HEK293 (cell line): ENCODE results near the gene ARHGAP24.

Experiments used
- CTCF ChIA-PET: fragments of 350-600 bp; formaldehyde crosslinking; extraction: SDS; loops from one replicate; lab custom pipeline; 2021; ENCODE audit warnings: antibody characterized with exemption; lab: Yijun Ruan, JAX
- POLR2A ChIA-PET: fragments of 300-600 bp; formaldehyde crosslinking; extraction: SDS; loops from one replicate; lab custom pipeline; 2020; ENCODE audit warnings: antibody characterized with exemption, inconsistent platforms; lab: Yijun Ruan, JAX
- H3K27ac ChIP-seq: fragments of 200-500 bp; sonication (Bioruptor generic); 2 replicates; pipeline ENCODE4 v1.5.1; 2014; ENCODE audit warnings: low read depth, low read length, control low read depth, inconsistent platforms; ENCODE audit errors: extremely low read depth
- H3K36me3 ChIP-seq, 2 experiments: fragments of 200-500 bp in 1 of 2; sonication (Bioruptor generic) in 1 of 2; 1 replicate in 1 of 2; 2 replicates in 1 of 2; pipeline ENCODE4 v1.5.1; 2014 to 2017; ENCODE audit warnings: inconsistent platforms in 2 of 2, low read length in 2 of 2; ENCODE audit not compliant: control insufficient read depth in 2 of 2, insufficient read depth in 1 of 2
- H3K4me1 ChIP-seq: fragments of 200-500 bp; sonication (Bioruptor generic); 2 replicates; pipeline ENCODE4 v1.5.1; 2014; ENCODE audit warnings: mild to moderate bottlenecking, low read length, inconsistent platforms; ENCODE audit not compliant: control insufficient read depth, insufficient read depth
- H3K4me3 ChIP-seq: 2 replicates; pipeline ENCODE4 v1.5.1; 2011; ENCODE audit warnings: low read depth, mild to moderate bottlenecking, control low read depth, low read length, moderate library complexity
- H3K9me3 ChIP-seq: fragments of 200-500 bp; sonication (Bioruptor generic); 2 replicates; pipeline ENCODE4 v1.5.1; 2014; ENCODE audit warnings: low read depth, low read length, inconsistent platforms; ENCODE audit not compliant: control insufficient read depth, insufficient read depth
- AEBP2 ChIP-seq: fragments of 450-650 bp; formaldehyde crosslinking; IDR thresholded peaks from 2 replicates; pipeline ENCODE4 v1.5.1; 2016; ENCODE audit warnings: missing biosample characterization, missing genetic modification characterization, borderline replicate concordance
- PRDM10 ChIP-seq: fragments of 450-650 bp; formaldehyde crosslinking; IDR thresholded peaks from 2 replicates; pipeline ENCODE4 v1.5.1; 2016; ENCODE audit warnings: missing biosample characterization, missing genetic modification characterization
- ZBTB20 ChIP-seq: fragments of 450-650 bp; formaldehyde crosslinking; IDR thresholded peaks from 2 replicates; pipeline ENCODE4 v1.5.1; 2016; ENCODE audit warnings: missing biosample characterization, missing genetic modification characterization
- ZBTB6 ChIP-seq: fragments of 450-650 bp; formaldehyde crosslinking; IDR thresholded peaks from 2 replicates; pipeline ENCODE4 v1.5.1; 2017; ENCODE audit warnings: missing biosample characterization, missing genetic modification characterization
- ZNF366 ChIP-seq: fragments of 450-650 bp; formaldehyde crosslinking; conservative IDR thresholded peaks from 2 replicates; pipeline ENCODE4 v1.5.1; 2016; ENCODE audit warnings: missing biosample characterization, missing genetic modification characterization
- ZNF555 ChIP-seq: fragments of 450-650 bp; formaldehyde crosslinking; conservative IDR thresholded peaks from 2 replicates; pipeline ENCODE4 v1.5.1; 2017; ENCODE audit warnings: missing biosample characterization, mild to moderate bottlenecking, missing genetic modification characterization, inconsistent platforms
- ZNF626 ChIP-seq: fragments of 450-650 bp; sonication (Bioruptor Pico); formaldehyde crosslinking; IDR thresholded peaks from 2 replicates; pipeline ENCODE4 v1.5.1; 2018; ENCODE audit warnings: missing biosample characterization, missing genetic modification characterization, inconsistent platforms
- ZNF677 ChIP-seq: fragments of 450-650 bp; IDR thresholded peaks from 2 replicates; pipeline ENCODE4 v1.5.0; 2018; ENCODE audit warnings: missing biosample characterization, mild to moderate bottlenecking, missing genetic modification characterization, moderate library complexity
- ZNF776 ChIP-seq: fragments of 450-650 bp; formaldehyde crosslinking; IDR thresholded peaks from 2 replicates; pipeline ENCODE4 v1.5.0; 2017; ENCODE audit warnings: missing biosample characterization, missing genetic modification characterization, borderline replicate concordance
- TF ChIP-seq, protein P1 (sequence below): fragments of 450-650 bp; formaldehyde crosslinking; IDR thresholded peaks from 2 replicates; pipeline ENCODE4 v1.5.1; 2016; ENCODE audit warnings: missing biosample characterization, missing genetic modification characterization
- TF ChIP-seq, protein P2 (sequence below): fragments of 450-650 bp; formaldehyde crosslinking; IDR thresholded peaks from 2 replicates; pipeline ENCODE4 v1.5.1; 2016; ENCODE audit warnings: missing biosample characterization, missing genetic modification characterization
- TF ChIP-seq, protein P3 (sequence below): fragments of 450-650 bp; formaldehyde crosslinking; IDR thresholded peaks from 2 replicates; pipeline ENCODE4 v1.5.1; 2017; ENCODE audit warnings: missing biosample characterization, missing genetic modification characterization

The ARHGAP24 gene

GRCh38 chr4:85488416-85488815 is 13.5 kb downstream of the ARHGAP24 start (continued):
- no peak for TF ChIP-seq ZNF776 (tag by site-specific recombination)
- TF ChIP-seq, protein P1, sequence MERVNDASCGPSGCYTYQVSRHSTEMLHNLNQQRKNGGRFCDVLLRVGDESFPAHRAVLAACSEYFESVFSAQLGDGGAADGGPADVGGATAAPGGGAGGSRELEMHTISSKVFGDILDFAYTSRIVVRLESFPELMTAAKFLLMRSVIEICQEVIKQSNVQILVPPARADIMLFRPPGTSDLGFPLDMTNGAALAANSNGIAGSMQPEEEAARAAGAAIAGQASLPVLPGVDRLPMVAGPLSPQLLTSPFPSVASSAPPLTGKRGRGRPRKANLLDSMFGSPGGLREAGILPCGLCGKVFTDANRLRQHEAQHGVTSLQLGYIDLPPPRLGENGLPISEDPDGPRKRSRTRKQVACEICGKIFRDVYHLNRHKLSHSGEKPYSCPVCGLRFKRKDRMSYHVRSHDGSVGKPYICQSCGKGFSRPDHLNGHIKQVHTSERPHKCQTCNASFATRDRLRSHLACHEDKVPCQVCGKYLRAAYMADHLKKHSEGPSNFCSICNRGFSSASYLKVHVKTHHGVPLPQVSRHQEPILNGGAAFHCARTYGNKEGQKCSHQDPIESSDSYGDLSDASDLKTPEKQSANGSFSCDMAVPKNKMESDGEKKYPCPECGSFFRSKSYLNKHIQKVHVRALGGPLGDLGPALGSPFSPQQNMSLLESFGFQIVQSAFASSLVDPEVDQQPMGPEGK: no peak
- no peak for TF ChIP-seq ZBTB6 (tag by site-specific recombination)
- TF ChIP-seq ZNF677 (tag by site-specific recombination): no peak
- TF ChIP-seq PRDM10: no peak
- TF ChIP-seq, protein P2, sequence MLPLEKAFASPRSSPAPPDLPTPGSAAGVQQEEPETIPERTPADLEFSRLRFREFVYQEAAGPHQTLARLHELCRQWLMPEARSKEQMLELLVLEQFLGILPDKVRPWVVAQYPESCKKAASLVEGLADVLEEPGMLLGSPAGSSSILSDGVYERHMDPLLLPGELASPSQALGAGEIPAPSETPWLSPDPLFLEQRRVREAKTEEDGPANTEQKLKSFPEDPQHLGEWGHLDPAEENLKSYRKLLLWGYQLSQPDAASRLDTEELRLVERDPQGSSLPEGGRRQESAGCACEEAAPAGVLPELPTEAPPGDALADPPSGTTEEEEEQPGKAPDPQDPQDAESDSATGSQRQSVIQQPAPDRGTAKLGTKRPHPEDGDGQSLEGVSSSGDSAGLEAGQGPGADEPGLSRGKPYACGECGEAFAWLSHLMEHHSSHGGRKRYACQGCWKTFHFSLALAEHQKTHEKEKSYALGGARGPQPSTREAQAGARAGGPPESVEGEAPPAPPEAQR (tag by site-specific recombination): no peak
- TF ChIP-seq ZNF555 (tag by site-specific recombination): no peak
- TF ChIP-seq, protein P3, sequence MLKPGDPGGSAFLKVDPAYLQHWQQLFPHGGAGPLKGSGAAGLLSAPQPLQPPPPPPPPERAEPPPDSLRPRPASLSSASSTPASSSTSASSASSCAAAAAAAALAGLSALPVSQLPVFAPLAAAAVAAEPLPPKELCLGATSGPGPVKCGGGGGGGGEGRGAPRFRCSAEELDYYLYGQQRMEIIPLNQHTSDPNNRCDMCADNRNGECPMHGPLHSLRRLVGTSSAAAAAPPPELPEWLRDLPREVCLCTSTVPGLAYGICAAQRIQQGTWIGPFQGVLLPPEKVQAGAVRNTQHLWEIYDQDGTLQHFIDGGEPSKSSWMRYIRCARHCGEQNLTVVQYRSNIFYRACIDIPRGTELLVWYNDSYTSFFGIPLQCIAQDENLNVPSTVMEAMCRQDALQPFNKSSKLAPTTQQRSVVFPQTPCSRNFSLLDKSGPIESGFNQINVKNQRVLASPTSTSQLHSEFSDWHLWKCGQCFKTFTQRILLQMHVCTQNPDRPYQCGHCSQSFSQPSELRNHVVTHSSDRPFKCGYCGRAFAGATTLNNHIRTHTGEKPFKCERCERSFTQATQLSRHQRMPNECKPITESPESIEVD (tag by site-specific recombination): no peak
- TF ChIP-seq ZNF366 (tag by site-specific recombination): no peak
- no peak for TF ChIP-seq ZNF626
- TF ChIP-seq ZBTB20 (tag by site-specific recombination): no peak

DNA sequence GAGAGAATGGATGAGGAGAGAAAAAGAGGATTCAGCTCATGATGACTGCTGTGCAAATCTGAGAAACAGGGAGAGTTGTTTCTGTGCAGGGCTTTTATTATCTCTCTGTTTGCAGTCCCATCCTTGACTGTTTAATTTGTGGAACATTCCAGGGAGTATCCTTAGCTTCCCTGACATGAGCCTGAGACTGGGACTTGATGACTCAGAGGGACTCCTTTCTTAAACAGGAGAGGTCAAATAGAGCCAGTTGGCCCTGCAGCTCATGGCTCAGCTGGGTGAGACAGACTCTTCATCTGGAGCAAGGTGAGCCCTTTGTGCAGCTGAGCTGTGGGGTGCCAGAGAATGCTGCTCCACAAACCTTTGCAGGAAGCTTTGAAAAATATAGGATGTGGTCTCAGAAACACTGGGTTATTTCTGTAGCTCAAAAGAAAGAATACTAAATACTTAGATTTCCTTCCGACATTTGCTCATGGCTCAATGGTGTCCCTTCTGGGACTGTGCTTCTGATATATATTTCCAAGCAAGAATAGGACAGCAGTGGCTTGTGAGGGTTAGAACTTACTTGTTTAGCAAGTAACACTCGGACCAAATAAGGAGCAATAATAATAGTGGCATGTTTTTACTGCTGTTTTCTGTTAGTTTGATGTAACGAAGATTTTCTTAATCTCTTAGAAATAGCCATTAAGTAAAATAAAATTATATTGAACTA is 14.5 kb downstream of the ARHGAP24 start:
- POLR2A ChIA-PET: interaction anchor here (2.1 kb wide), 1 partner anchor 14 kb away, joined by 8 read pairs; the partner anchor contains the start of gene ARHGAP24
- CTCF ChIA-PET: interaction anchor here (1.0 kb wide), 1 partner anchor 258 kb away, joined by 4 read pairs; no protein-coding TSS in a partner anchor
- H3K4me3 ChIP-seq: no peak overlapping the region
- TF ChIP-seq AEBP2 (tag by site-specific recombination) (no peak), PRDM10 (peak; percentile 64)
- TF ChIP-seq, all 188 proteins: peak for 1
- Histone ChIP-seq H3K27ac (no peak overlapping the region), H3K4me1 (no peaks in the 10 kb centered on the region), H3K9me3 (no peaks in the 10 kb centered on the region), H3K36me3 (no peaks in the 10 kb centered on the region)
